K562 (cell line): Measurements from ENCODE around the gene WWC2. TPM values are rescaled to one million over a fixed set of nuclear protein-coding genes. Genes with fewer than 3 reads are reported as not detected.

ENCODE experiments used
- CTBP1 ChIP-seq: fragments of 450-650 bp; IDR thresholded peaks from 2 replicates; pipeline ENCODE4 v1.6.1; 2016; ENCODE audit warnings: borderline replicate concordance
- CXXC5 ChIP-seq: fragments of 250-450 bp; sonication (Bioruptor Pico); IDR thresholded peaks from 2 replicates; pipeline ENCODE4 v1.8.0; 2022; ENCODE audit warnings: inconsistent platforms, mild to moderate bottlenecking, moderate library complexity
- DEAF1 ChIP-seq: fragments of 450-650 bp; formaldehyde crosslinking; IDR thresholded peaks from 2 replicates; pipeline ENCODE4 v1.4.0; 2020; ENCODE audit warnings: mild to moderate bottlenecking, moderate library complexity
- EP300 ChIP-seq: IDR thresholded peaks from 2 replicates; pipeline ENCODE4 v1.6.1; 2012; ENCODE audit warnings: low read length, improper control_type of control experiment
- EP400 ChIP-seq: fragments of 450-650 bp; IDR thresholded peaks from 2 replicates; pipeline ENCODE4 v1.6.1; 2017; ENCODE audit warnings: antibody characterized with exemption, mild to moderate bottlenecking, moderate library complexity
- HMBOX1 ChIP-seq: sonication (generic); IDR thresholded peaks from 2 replicates; pipeline ENCODE4 v1.6.1; 2016
- NCOA1 ChIP-seq: fragments of 450-650 bp; IDR thresholded peaks from 2 replicates; pipeline ENCODE4 v1.6.1; 2016; ENCODE audit warnings: low read depth
- POLR2AphosphoS5 ChIP-seq: IDR thresholded peaks from 2 replicates; pipeline ENCODE4 v1.6.1; 2011; ENCODE audit warnings: mild to moderate bottlenecking, low read depth, low read length, moderate library complexity; ENCODE audit not compliant: control insufficient read depth, insufficient read depth
- PPARD ChIP-seq: fragments of 250-450 bp; sonication (Bioruptor Pico); IDR thresholded peaks from 2 replicates; pipeline ENCODE4 v1.8.0; 2022; ENCODE audit warnings: inconsistent platforms, mild to moderate bottlenecking, moderate library complexity
- ZBTB11 ChIP-seq, 3 experiments: fragments of 200-800 bp in 1 of 3; fragments of 250-450 bp in 1 of 3; fragments of 450-650 bp in 1 of 3; sonication (Bioruptor Pico) in 1 of 3; sonication (Bioruptor generic) in 1 of 3; formaldehyde crosslinking in 1 of 3; IDR thresholded peaks; 2 replicates each; pipeline versions ENCODE4 v1.6.1 to v1.8.0; 2016 to 2022; ENCODE audit warnings: mild to moderate bottlenecking in 2 of 3, missing genetic modification characterization in 2 of 3, missing compliant biosample characterization in 1 of 3, moderate library complexity in 1 of 3
- ZFP36 ChIP-seq: fragments of 150-350 bp; IDR thresholded peaks from 2 replicates; pipeline ENCODE4 v1.6.1; 2018; ENCODE audit warnings: low read length, low read depth; ENCODE audit not compliant: partially characterized antibody
- ZFP91 ChIP-seq: sonication (generic); formaldehyde crosslinking; IDR thresholded peaks from 2 replicates; pipeline ENCODE4 v1.8.0; 2022; ENCODE audit warnings: mild to moderate bottlenecking, missing genetic modification reagents
- ZNF592 ChIP-seq: fragments of 450-650 bp; IDR thresholded peaks from 2 replicates; pipeline ENCODE4 v1.6.1; 2017; ENCODE audit warnings: antibody characterized with exemption, mild to moderate bottlenecking
- polyA plus RNA-seq, 8 experiments: library from polyadenylated mRNA; depleted of rRNA in 4 of 8; stranded (reverse) in 5 of 8; unstranded in 3 of 8; fragments of >200 nt; fragmentation: Nextera tagmentation in 2 of 8; fragmentation: Illumina TruSeq in 1 of 8; extraction: Ambion mirVana in 2 of 8; extraction: Trizol in 1 of 8; gene quantifications; 2 replicates each; pipeline versions ENCODE4 v1.2.1 to v1.2.3, GENCODE V29; 2011 to 2014; ENCODE audit warnings: inconsistent platforms in 1 of 8, missing spikeins in 1 of 8
- total RNA-seq, 7 experiments: library from RNA; depleted of rRNA in 6 of 7; stranded (reverse); fragments of >200 nt in 6 of 7; fragmentation: Illumina TruSeq in 2 of 7; extraction: Trizol in 2 of 7; gene quantifications; 2 replicates each; pipeline versions ENCODE4 v1.2.1 to v1.2.3, GENCODE V29; 2011 to 2021; ENCODE audit warnings: low replicate concordance in 1 of 7

Gene WWC2
- total and polyA plus RNA-seq, 9 of the 15 experiments (the other 6 are each of a cell fraction or from before 2014, with no cell fraction given) = 3.7 to 39.4 (median 19.6) TPM

- TF ChIP-seq ZBTB11 (CRISPR knock-in tag; IDR thresholded peaks at IDR 0.05) (0 out of 6 replicates have a peak, but pooled peaks of 1 of the 3 experiments have one; percentile 59), CXXC5 (peak; percentile 81), NCOA1 (peak; percentile 65; the same call in 1 of the 2 replicates), EP300 (peak; percentile 72), DEAF1 (CRISPR knock-in tag) (no peak), ZFP36 (no peak), ZNF592 (0 out of 2 replicates have a peak, but pooled peaks have one; percentile 44), ZFP91 (CRISPR knock-in tag) (no peak), PPARD (CRISPR knock-in tag) (no peak), CTBP1 (peak; percentile 47; the same call in 1 of the 2 replicates), EP400 (no peak; the same call in 1 of the 2 replicates), POLR2AphosphoS5 (peak; percentile 96), HMBOX1 (peak; percentile 74)
Measured at GRCh38 chr4:183241322-183241640, 142.2 kb downstream of the WWC2 start (continued).
